ENCODE measurements around the gene FTSJ3.
"Not testable (repeated sequence)": the region's sequence is repeated elsewhere in the genome, so short reads cannot be mapped to it uniquely, and the experiment has no call there.

DNA sequence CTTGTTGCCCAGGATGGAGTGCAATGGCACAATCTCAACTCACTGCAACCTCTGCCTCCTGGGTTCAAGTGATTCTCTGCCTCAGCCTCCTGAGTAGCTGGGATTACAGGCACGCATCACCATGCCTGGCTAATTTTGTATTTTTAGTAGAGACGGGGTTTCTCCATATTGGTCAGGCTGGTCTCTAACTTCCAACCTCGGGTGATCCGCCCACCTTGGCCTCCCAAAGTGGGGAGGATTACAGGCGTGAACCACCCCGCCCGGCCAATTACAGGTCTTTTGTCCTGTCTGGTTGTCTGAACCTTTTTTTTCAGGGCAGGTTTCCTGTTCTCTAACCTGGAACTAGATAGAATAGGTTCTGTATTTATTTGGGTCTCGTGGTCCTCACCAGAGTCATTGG lies 29.0 kb upstream of the FTSJ3 start:
- TF ChIP-seq CTCF (conservative IDR thresholded peaks at IDR 0.05; ENCODE audit: low read depth, low read length); EZH2 (IDR thresholded peaks at IDR 0.05; ENCODE audit: low read length, unreplicated experiment); EZH2phosphoT487 (IDR thresholded peaks at IDR 0.05; ENCODE audit: borderline replicate concordance, low read length): not testable (repeated sequence)

Data from PC-3 (cell line).